HG03039 (cell line): ENCODE measurements around the gene SSTR3.

Experiments
- ATAC-seq: cut with Tn5 transposase; IDR thresholded peaks from one replicate; pipeline ENCODE4 v1.9.1; 2021; ENCODE audit warnings: mild to moderate bottlenecking, moderate library complexity; ENCODE audit not compliant: unreplicated experiment

SSTR3 gene

DNA sequence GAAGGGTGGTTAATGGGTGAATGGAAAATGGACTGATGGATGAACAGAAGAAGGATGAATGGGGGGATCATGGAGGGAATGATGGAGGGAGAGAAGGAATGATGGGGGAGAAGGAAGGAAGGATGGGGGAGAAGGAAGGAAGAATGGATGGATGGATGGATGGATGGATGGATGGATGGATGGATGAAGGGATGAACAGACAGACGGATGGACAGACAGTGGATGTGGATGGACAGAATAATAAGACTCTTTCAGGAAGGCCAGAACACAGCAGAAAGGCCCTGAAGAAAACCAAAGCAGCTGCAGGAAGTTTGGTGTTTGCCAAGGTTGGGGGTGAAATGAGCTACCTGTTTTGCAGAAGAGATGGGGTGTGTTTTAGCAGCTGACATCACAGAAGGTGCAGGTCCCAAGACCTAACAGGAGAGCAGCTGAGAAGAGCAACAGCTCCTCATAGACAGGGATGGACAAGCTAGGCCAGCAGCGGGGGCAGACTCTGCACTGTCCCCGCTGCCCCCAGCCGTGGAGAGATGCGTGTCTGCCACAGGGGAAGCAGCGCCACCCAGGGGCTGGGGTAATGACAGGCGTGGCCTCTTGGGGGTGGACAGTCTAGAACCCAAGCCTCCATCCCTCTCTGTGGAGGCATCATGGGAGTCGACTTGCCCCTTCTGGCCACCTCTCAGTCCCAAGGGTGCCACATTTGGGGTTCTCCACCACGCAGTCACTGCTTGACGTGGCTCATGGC, 42.2 kb downstream of the SSTR3 start:
- ATAC-seq, result no peak

GRCh38 chr22:37169406-37169805, 42.9 kb downstream of the SSTR3 start:
- no peak for ATAC-seq

GRCh38 chr22:37167981-37168647, 44.2 kb downstream of the SSTR3 start:
- ATAC-seq, result no peak

GRCh38 chr22:37167176-37167980, 44.9 kb downstream of the SSTR3 start:
- no peak for ATAC-seq

- no peak for ATAC-seq
Measured at GRCh38 chr22:37166675-37167066, 45.6 kb downstream of the SSTR3 start.

DNA sequence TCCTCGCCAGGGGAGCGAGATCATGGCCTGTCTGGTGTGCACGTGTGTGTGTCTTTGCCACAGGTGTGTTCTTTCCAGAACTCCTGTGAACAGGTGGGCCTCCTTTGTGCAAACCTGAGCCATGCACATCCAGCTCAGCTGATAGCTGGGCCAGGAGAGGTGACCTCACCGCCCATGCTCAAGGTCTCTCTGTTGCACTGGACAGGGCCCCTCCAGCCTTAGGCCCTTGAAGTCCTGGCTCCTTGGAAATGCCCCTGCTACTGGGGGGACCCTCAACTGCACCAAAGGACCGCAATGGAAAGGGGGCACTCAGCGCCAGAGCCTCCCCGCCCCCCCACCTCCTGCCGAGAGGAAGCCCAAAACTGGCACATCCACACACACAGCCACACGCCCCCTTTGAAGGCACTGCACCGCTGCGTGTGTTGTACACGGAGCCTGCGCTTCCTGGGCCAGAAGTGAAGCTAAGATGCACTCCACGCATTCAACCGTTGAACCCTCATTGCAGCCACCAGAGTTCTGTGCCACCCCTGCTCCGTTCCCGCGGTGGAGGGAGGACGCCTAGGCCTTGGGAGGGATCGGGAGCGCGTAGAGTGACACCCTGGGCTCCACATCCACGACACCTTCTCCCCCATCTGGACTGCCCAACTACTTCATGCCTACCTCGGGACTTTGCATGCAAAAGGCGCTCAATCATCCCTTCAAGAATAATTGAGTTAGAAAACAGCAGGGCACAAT, 46.2 kb downstream of the SSTR3 start:
- ATAC-seq, result no peak

GRCh38 chr22:37165066-37165465, 47.2 kb downstream of the SSTR3 start:
- ATAC-seq, result no peak

- no peak for ATAC-seq
Measured at GRCh38 chr22:37164505-37164887, 47.8 kb downstream of the SSTR3 start.

- peak; percentile 36 for ATAC-seq
Measured at GRCh38 chr22:37163575-37164504, 48.4 kb downstream of the SSTR3 start.

GRCh38 chr22:37163096-37163489, 49.2 kb downstream of the SSTR3 start:
- ATAC-seq, result no peak

DNA sequence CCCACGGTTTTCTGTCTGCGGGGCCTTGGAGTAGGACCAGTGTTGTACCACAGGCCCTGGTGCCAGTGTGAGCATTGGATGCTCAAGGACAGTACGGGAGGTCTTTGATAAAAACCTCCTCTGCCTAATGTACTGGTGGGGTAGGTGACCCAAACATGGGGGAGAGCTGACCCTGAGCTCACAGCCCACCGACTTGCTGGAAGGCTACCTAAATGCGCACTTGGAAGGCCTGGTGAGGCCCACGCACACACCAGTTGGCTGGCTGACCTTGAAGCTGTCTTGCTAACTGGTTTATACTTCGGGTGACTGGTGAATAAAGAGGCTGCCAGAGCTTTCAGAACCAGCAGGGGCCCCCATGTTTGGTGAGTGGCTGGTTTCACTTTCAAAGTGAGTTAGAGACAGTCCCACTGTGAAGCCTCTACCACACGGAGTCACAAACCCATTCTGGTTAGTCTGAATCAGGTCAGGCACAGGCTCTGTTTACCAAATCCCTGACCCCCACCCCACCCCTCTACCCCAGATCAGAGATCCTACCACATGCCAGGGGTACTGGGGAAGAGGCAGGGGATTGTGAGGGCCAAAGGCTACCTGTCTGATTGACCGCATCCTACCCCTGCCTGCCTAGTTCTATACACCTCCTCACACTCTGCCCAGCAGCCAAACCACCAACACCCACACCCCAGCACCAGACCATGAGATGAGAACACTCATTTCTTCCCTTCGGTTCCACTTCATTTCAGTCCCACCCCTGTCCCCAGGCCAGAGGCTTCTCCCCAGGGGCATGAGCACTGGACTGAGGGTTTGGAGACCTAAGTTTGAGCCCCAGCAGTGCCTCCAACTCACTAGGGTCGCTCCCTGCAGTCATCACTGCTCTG, 49.8 kb downstream of the SSTR3 start:
- ATAC-seq, result peak; percentile 32

DNA sequence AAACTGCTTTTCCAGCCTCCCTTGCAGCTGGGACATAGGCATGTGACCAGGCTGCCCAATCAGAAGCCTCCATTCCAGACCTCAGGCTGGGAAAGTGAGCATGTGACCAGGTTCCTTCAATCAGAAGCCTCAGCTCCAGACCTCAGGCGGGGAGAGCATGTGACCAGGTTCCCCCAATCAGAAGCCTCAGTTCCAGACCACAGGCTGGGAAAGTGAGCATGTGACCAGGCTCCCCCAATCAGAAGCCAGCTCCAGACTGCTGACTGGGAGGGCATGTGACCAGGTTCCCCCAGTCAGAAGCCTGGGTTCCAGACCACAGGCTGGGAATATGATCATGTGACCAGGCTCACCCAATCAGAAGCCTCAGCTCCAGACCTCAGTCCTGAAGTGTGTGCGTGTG, 50.8 kb downstream of the SSTR3 start:
- no peak for ATAC-seq

GRCh38 chr22:37160027-37160426, 52.2 kb downstream of the SSTR3 start:
- no peak for ATAC-seq

- no peak for ATAC-seq
Measured at GRCh38 chr22:37158963-37159290, 53.4 kb downstream of the SSTR3 start.

DNA sequence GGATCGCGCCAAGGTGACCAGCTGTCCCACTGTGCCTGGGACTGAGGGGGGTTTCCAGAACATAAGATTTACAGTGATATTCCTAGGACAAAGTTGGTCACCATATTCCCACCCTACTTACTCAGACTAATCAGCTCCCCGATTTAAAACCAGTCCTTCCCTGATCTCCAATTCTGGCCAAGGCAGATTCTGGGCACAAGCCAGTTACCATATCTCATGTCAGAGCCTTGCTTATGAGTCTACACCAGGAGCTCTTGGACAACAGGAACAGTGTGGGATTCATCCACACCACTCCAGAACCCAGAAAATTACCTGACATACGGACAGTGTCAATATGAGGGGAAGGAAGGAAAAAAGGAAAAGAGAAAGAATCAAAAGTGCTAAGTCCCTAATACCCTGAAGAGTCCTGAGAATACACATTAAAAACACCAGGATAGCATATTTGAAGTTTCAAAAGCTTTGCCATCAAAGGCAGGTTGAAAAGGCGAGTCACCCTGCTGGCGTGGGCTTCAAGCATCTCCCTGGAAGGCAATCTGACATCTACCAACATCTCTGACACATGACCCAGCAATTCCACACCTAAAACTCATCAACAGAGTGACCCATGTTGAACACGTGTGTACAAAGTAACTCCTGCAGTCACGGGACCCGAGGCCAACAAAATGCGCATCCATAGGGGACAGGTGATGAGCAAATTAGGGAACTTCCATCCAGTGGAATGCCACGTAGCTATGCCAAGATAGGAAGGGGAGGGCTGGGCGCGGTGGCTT, 54.6 kb downstream of the SSTR3 start:
- no peak for ATAC-seq

- no peak for ATAC-seq
Measured at GRCh38 chr22:37156686-37157435, 55.4 kb downstream of the SSTR3 start.

- no peak for ATAC-seq
Measured at GRCh38 chr22:37155971-37156370, 56.3 kb downstream of the SSTR3 start.
